HepG2 (cell line): Measurements from ENCODE around the gene TASOR. TPM values are rescaled to one million over a fixed set of nuclear protein-coding genes. Genes with fewer than 3 reads are reported as not detected.

Source experiments
- ATAC-seq: fragments of 200-7000 bp; cut with Tn5 transposase; 3 replicates; pipeline ENCODE4 v1.9.1; 2020; ENCODE audit warnings: mild to moderate bottlenecking, moderate library complexity
- BruUV-seq: library from RNA; stranded (reverse); fragments of 400-500 nt; replicated peaks from 2 replicates; lab custom pipeline; 2021; lab: Mats Ljungman, UMichigan
- CTCF ChIA-PET: fragments of 300-600 bp; formaldehyde crosslinking; extraction: SDS; loops from one replicate; lab custom pipeline; 2021; ENCODE audit warnings: low total read pairs, inconsistent platforms, low intra/inter-chr PET ratio; lab: Yijun Ruan, JAX
- POLR2A ChIA-PET: fragments of 350-600 bp; sonication (Branson Sonifier 250); formaldehyde crosslinking; loops from one replicate; lab custom pipeline; 2020; ENCODE audit warnings: antibody characterized with exemption, inconsistent platforms; lab: Yijun Ruan, JAX
- DNase-seq: peaks from one replicate; pipeline ENCODE4 v3.0.0-alpha.2; 2015; ENCODE audit warnings: low spot score
- FAIRE-seq: peaks from 3 replicates; lab custom pipeline; 2011; peaks lifted over from hg19 to GRCh38; lab: Jason Lieb, UNC
- H2AFZ ChIP-seq: one replicate; pipeline ENCODE4 v1.6.1; 2011; ENCODE audit warnings: low read length, inconsistent platforms
- H3K27ac ChIP-seq: fragments of 300-600 bp; 3 replicates; pipeline ENCODE4 v1.8.0; 2011; ENCODE audit warnings: mixed run types, mild to moderate bottlenecking, mixed read lengths, low read length, inconsistent platforms; ENCODE audit not compliant: insufficient read depth; ENCODE audit errors: extremely low read length
- H3K27me3 ChIP-seq, 2 experiments: fragments of 200-600 bp in 1 of 2; 2 replicates in 1 of 2; 3 replicates in 1 of 2; pipeline versions ENCODE4 v1.6.0 to v1.8.0; 2011; ENCODE audit warnings: low read length in 2 of 2, mild to moderate bottlenecking in 2 of 2, moderate library complexity in 2 of 2, inconsistent platforms in 1 of 2; ENCODE audit not compliant: insufficient read depth in 2 of 2, control insufficient read depth in 1 of 2
- H3K36me3 ChIP-seq, 2 experiments: fragments of 200-600 bp in 1 of 2; replicated peaks in 1 of 2; 2 replicates in 1 of 2; 3 replicates in 1 of 2; pipeline versions ENCODE4 v1.5.1 to v1.8.0; 2011; ENCODE audit warnings: low read length in 2 of 2, inconsistent platforms in 1 of 2; ENCODE audit not compliant: insufficient read depth in 2 of 2, control insufficient read depth in 1 of 2
- H3K4me1 ChIP-seq: 2 replicates; pipeline ENCODE4 v1.5.1; 2012; ENCODE audit warnings: low read length, inconsistent platforms; ENCODE audit not compliant: insufficient read depth
- H3K4me2 ChIP-seq: 2 replicates; pipeline ENCODE4 v1.6.0; 2011; ENCODE audit warnings: low read depth, low read length, inconsistent platforms
- H3K4me3 ChIP-seq, 3 experiments: fragments of 200-600 bp in 1 of 3; sonication (generic), shearing (Covaris generic) in 1 of 3; replicated peaks in 1 of 3; 2 replicates each; pipeline ENCODE4 v1.5.1; 2011 to 2016; ENCODE audit warnings: low read length in 3 of 3, inconsistent platforms in 2 of 3, low read depth in 2 of 3, mild to moderate bottlenecking in 2 of 3, control low read depth in 1 of 3, mixed read lengths in 1 of 3; ENCODE audit not compliant: insufficient read depth in 1 of 3
- H3K79me2 ChIP-seq: one replicate; pipeline ENCODE4 v1.6.1; 2011; ENCODE audit warnings: low read length, inconsistent platforms; ENCODE audit not compliant: insufficient read depth
- H3K9ac ChIP-seq: 2 replicates; pipeline ENCODE4 v1.6.0; 2011; ENCODE audit warnings: mild to moderate bottlenecking, low read depth, low read length, inconsistent platforms; ENCODE audit not compliant: insufficient read depth
- H3K9me3 ChIP-seq: 2 replicates; pipeline ENCODE4 v1.5.1; 2012; ENCODE audit warnings: mild to moderate bottlenecking, low read length
- H4K20me1 ChIP-seq: 2 replicates; pipeline ENCODE4 v1.6.0; 2011; ENCODE audit warnings: inconsistent platforms, mild to moderate bottlenecking, low read length, moderate library complexity; ENCODE audit not compliant: insufficient read depth
- CHD4 ChIP-seq: fragments of 200-600 bp; sonication (generic); IDR thresholded peaks from 2 replicates; pipeline ENCODE4 v1.7.0; 2017; ENCODE audit warnings: mild to moderate bottlenecking, low read length, borderline replicate concordance
- NFE2 ChIP-seq: sonication (generic); formaldehyde crosslinking; IDR thresholded peaks from 2 replicates; pipeline ENCODE4 v1.4.0; 2020; ENCODE audit warnings: missing genetic modification reagents
- ZNF724P ChIP-seq: sonication (generic); formaldehyde crosslinking; IDR thresholded peaks from 2 replicates; pipeline ENCODE4 v1.8.0; 2022; ENCODE audit warnings: missing genetic modification reagents, borderline replicate concordance
- whole genome bisulfite sequencing: methylation state at CpG from one replicate; pipeline ENCODE4 v1.1.6; 2017; ENCODE audit warnings: low lambda C conversion rate; 5-methylcytosine and 5-hydroxymethylcytosine counted together
- in situ Hi-C: cut with HindIII; loops from 2 replicates; pipeline ENCODE4 v1.10.0; 2017; ENCODE audit warnings: low pct_unique_long_range_greater_than_20kb; ENCODE audit not compliant: extremely low pct_ligation_motif_present
- intact Hi-C: fragments of 100-400 bp; cut with micrococcal nuclease; formaldehyde crosslinking; loops from one replicate; pipeline ENCODE4 v1.10.0; 2022; ENCODE audit not compliant: unreplicated experiment
- polyA plus RNA-seq, 8 experiments: library from polyadenylated mRNA; depleted of rRNA in 3 of 8; stranded (reverse) in 7 of 8; unstranded in 1 of 8; fragments of >200 nt; fragmentation: Illumina TruSeq in 4 of 8; extraction: Trizol in 4 of 8; gene quantifications; 2 replicates each; pipeline versions ENCODE4 v1.2.1 to v1.2.3, GENCODE V29; 2011 to 2016; ENCODE audit warnings: low read depth in 4 of 8, missing spikeins in 1 of 8, mixed read lengths in 1 of 8; ENCODE audit not compliant: insufficient read depth in 1 of 8
- total RNA-seq, 5 experiments: library from RNA; depleted of rRNA; stranded (reverse); fragments of >200 nt; fragmentation: Illumina TruSeq; extraction: Trizol; gene quantifications; 2 replicates each; pipeline ENCODE4 v1.2.3, GENCODE V29; 2016; ENCODE audit warnings: low read depth in 1 of 5
- TF ChIP-seq, protein P1 (sequence below): sonication (generic); formaldehyde crosslinking; IDR thresholded peaks from 2 replicates; pipeline ENCODE4 v1.4.0; 2020; ENCODE audit warnings: missing genetic modification reagents
- TF ChIP-seq, protein P2 (sequence below): sonication (generic); formaldehyde crosslinking; IDR thresholded peaks from 2 replicates; pipeline ENCODE4 v1.5.1; 2020; ENCODE audit warnings: missing genetic modification reagents, mild to moderate bottlenecking, borderline replicate concordance

TASOR gene
- total and polyA plus RNA-seq, 2 of the 13 experiments (the other 11 are each of a cell fraction or from before 2014, with no cell fraction given): 20.1 to 32.5 TPM

DNA sequence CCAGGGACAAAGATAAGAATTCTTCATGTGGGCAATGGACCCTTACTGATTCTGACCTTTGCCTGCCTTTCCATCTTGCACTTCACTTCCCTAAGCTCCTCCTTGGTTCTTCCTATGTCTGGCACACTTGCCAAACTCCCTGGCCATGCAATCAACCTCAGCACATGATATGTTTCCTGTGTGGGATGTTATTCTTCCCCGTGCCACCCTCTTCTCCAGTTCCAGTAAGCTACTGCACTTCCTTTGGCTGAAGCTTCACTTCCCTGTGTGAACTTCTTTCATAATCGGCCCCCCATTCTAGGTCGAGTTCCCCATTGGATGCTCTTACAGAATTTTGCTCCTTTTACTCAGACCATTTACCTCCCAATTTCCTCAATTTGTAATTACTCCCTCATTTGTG is 10.7 kb upstream of the TASOR start:
- Histone ChIP-seq H3K9ac (no peak overlapping the region), H3K79me2 (no peaks in the 10 kb centered on the region), H3K4me3 (no peak overlapping the region), H3K27me3 (no peaks in the 10 kb centered on the region), H3K4me2 (no peak overlapping the region), H3K36me3 (no peaks in the 10 kb centered on the region), H4K20me1 (no peaks in the 10 kb centered on the region), H2AFZ (no peak overlapping the region), H3K9me3 (no peaks in the 10 kb centered on the region), H3K4me1 (peaks cover 5% of the 10 kb centered on the region; the same call in 1 of the 2 replicates), H3K27ac (no peak overlapping the region)
- CTCF ChIA-PET: no interaction called here
- in situ Hi-C loops: no loop called here
- FAIRE-seq: no peak
- POLR2A ChIA-PET: no interaction called here
- intact Hi-C loops: no loop called here
- DNase-seq: no peak
- TF ChIP-seq, protein P1, sequence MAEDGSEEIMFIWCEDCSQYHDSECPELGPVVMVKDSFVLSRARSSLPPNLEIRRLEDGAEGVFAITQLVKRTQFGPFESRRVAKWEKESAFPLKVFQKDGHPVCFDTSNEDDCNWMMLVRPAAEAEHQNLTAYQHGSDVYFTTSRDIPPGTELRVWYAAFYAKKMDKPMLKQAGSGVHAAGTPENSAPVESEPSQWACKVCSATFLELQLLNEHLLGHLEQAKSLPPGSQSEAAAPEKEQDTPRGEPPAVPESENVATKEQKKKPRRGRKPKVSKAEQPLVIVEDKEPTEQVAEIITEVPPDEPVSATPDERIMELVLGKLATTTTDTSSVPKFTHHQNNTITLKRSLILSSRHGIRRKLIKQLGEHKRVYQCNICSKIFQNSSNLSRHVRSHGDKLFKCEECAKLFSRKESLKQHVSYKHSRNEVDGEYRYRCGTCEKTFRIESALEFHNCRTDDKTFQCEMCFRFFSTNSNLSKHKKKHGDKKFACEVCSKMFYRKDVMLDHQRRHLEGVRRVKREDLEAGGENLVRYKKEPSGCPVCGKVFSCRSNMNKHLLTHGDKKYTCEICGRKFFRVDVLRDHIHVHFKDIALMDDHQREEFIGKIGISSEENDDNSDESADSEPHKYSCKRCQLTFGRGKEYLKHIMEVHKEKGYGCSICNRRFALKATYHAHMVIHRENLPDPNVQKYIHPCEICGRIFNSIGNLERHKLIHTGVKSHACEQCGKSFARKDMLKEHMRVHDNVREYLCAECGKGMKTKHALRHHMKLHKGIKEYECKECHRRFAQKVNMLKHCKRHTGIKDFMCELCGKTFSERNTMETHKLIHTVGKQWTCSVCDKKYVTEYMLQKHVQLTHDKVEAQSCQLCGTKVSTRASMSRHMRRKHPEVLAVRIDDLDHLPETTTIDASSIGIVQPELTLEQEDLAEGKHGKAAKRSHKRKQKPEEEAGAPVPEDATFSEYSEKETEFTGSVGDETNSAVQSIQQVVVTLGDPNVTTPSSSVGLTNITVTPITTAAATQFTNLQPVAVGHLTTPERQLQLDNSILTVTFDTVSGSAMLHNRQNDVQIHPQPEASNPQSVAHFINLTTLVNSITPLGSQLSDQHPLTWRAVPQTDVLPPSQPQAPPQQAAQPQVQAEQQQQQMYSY (CRISPR knock-in tag): no peak
- TF ChIP-seq CHD4 (no peak), ZNF724P (CRISPR knock-in tag) (no peak), NFE2 (CRISPR knock-in tag) (no peak)
- TF ChIP-seq, protein P2, sequence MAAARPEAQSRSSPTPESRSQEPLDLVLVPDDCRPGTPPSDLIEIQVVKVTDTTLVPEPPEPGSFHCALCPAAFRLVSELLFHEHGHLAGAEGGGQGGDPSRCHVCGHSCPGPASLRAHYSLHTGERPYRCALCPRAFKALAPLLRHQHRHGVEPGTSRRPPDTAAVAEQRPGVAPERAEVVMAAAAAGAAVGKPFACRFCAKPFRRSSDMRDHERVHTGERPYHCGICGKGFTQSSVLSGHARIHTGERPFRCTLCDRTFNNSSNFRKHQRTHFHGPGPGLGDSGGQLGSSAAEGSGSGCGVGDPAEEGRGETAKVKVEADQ (CRISPR knock-in tag): no peak
- no peak for ATAC-seq
- no TSS peak for BruUV-seq
- 28% methylated on average over 3 of the region's 3 CpGs for WGBS
